ENCODE results near the gene TCF21. TPM values are rescaled to one million over a fixed set of nuclear protein-coding genes. Genes with fewer than 3 reads are reported as not detected.

Gene TCF21
- total and polyA plus RNA-seq, 2 of the 4 experiments (the other 2 are of a cell fraction), result 6.6 to 10.0 TPM

GRCh38 chr6:133906050-133906449, 17.1 kb downstream of the TCF21 start:
- Histone ChIP-seq H4K91ac (ENCODE audit: insufficient read depth, low read depth, low read length) (no peak overlapping the region), H4K20me1 (ENCODE audit: insufficient read depth, low read length) (no peaks in the 10 kb centered on the region), H2AFZ (replicated peaks; ENCODE audit: low read length, poor library complexity) (no peak overlapping the region), H3K4me2 (ENCODE audit: low read depth, low read length) (no peak overlapping the region), H3K36me3 (ENCODE audit: control insufficient read depth, insufficient read depth, low read length) (peaks cover 21% of the 10 kb centered on the region), H3K18ac (ENCODE audit: low read depth, low read length) (no peak overlapping the region), H3K27me3 (ENCODE audit: control insufficient read depth, insufficient read depth, low read length) (no peaks in the 10 kb centered on the region), H3K27ac (ENCODE audit: insufficient read depth, low read length) (no peak overlapping the region), H3K4me3 (ENCODE audit: insufficient read depth, low read depth, low read length) (no peak overlapping the region), H3K9me1 (ENCODE audit: insufficient read depth, low read length) (peaks cover 3% of the 10 kb centered on the region; the same call in 1 of the 2 replicates), H3K79me1 (ENCODE audit: low read depth in 1 of 2, low read length in 2 of 2) (no peaks in the 10 kb centered on the region), H2BK5ac (ENCODE audit: low read depth, low read length, poor library complexity, severe bottlenecking) (no peak overlapping the region), H2AK5ac (ENCODE audit: low read depth, low read length) (no peak overlapping the region), H2BK15ac (ENCODE audit: low read depth, low read length) (no peak overlapping the region), H3K4me1 (ENCODE audit: control insufficient read depth, insufficient read depth, low read length) (no peaks in the 10 kb centered on the region), H2BK120ac (ENCODE audit: low read depth, low read length) (no peak overlapping the region), H3K9me3 (ENCODE audit: control insufficient read depth, insufficient read depth, low read length) (no peaks in the 10 kb centered on the region), H4K5ac (ENCODE audit: low read depth, low read length) (no peak overlapping the region), H3K14ac (replicated peaks; ENCODE audit: low read depth, low read length) (no peak overlapping the region), H3K23ac (ENCODE audit: low read depth, low read length) (no peak overlapping the region; the same call in 1 of the 2 replicates), H3K56ac (ENCODE audit: extremely low read depth, insufficient read depth, low read length) (no peak overlapping the region), H4K8ac (ENCODE audit: low read depth in 2 of 2, low read length in 2 of 2) (no peak overlapping the region), H3K9ac (ENCODE audit: low read depth, low read length) (no peak overlapping the region), H2AK9ac (replicated peaks; ENCODE audit: low read depth, low read length, poor library complexity) (no peak overlapping the region), H2BK20ac (ENCODE audit: low read depth, low read length) (no peak overlapping the region), H3K4ac (ENCODE audit: low read depth, low read length) (no peak overlapping the region)
- no peak for DNase-seq
- in situ Hi-C loops (cut with MboI; ENCODE audit: low sequenced_read_pairs) (loop anchor here (25.0 kb wide), 2 partner anchors 719 to 944 kb away; no protein-coding TSS in a partner anchor), intact Hi-C loops (cut with micrococcal nuclease) (no loop called here), dilution Hi-C loops (cut with HindIII; ENCODE audit: low sequenced_read_pairs, unreplicated experiment) (no loop called here)
- TF ChIP-seq BHLHE40 (IDR thresholded peaks at IDR 0.05; ENCODE audit: low read depth, low read length) (no peak), FOS (IDR thresholded peaks at IDR 0.05; ENCODE audit: low read depth, low read length) (no peak), MXI1 (IDR thresholded peaks at IDR 0.05; ENCODE audit: borderline replicate concordance, low read depth, low read length) (no peak), MAFK (IDR thresholded peaks at IDR 0.05; ENCODE audit: low read depth, low read length) (no peak)
- WGBS, 2 experiments (ENCODE audit: extremely low coverage in 2 of 2, insufficient read length in 1 of 2), result no CpG with 5 or more reads among the region's 1 CpG
- no TSS peak for BruUV-seq (replicated peaks)
- POLR2A ChIA-PET (ENCODE audit: unreplicated experiment), result no interaction called here
- no peak for ATAC-seq (ENCODE audit: low read depth)
- CTCF ChIA-PET, result interaction anchor here (1.9 kb wide), 1 partner anchor 11 kb away, joined by 11 read pairs; no protein-coding TSS in a partner anchor

All from IMR-90 (cell line).